Calu3 (cell line): ENCODE results near the gene CHPF. TPM values are rescaled to one million over a fixed set of nuclear protein-coding genes. Genes with fewer than 3 reads are reported as not detected.

Experiments
- BruUV-seq: library from RNA; stranded (reverse); fragments of 400-500 nt; replicated peaks from 2 replicates; lab custom pipeline; 2021; lab: Mats Ljungman, UMichigan
- CTCF ChIA-PET: fragments of 300-600 bp; sonication (Branson Sonifier 250); formaldehyde crosslinking; loops from one replicate; lab custom pipeline; 2022; ENCODE audit warnings: antibody characterized with exemption; lab: Charles Lee
- DNase-seq: peaks from one replicate; pipeline ENCODE4 v3.0.0; 2022
- H3K27ac Mint-ChIP-seq: one replicate; pipeline ENCODE4 v1.8.0; 2022; ENCODE audit warnings: mixed read lengths; ENCODE audit not compliant: unreplicated experiment
- H3K27me3 Mint-ChIP-seq: one replicate; pipeline ENCODE4 v1.8.0; 2022; ENCODE audit warnings: mixed read lengths; ENCODE audit not compliant: unreplicated experiment
- H3K36me3 Mint-ChIP-seq: one replicate; pipeline ENCODE4 v1.8.0; 2022; ENCODE audit warnings: mild to moderate bottlenecking, moderate library complexity, mixed read lengths; ENCODE audit not compliant: insufficient read depth, unreplicated experiment
- H3K4me1 Mint-ChIP-seq: one replicate; pipeline ENCODE4 v1.8.0; 2022; ENCODE audit warnings: mild to moderate bottlenecking, low read depth, mixed read lengths; ENCODE audit not compliant: unreplicated experiment
- H3K4me3 Mint-ChIP-seq: one replicate; pipeline ENCODE4 v1.8.0; 2022; ENCODE audit warnings: mild to moderate bottlenecking, low read depth, moderate library complexity, mixed read lengths; ENCODE audit not compliant: unreplicated experiment
- H3K9me3 Mint-ChIP-seq: one replicate; pipeline ENCODE4 v1.8.0; 2022; ENCODE audit warnings: low read depth, mixed read lengths; ENCODE audit not compliant: unreplicated experiment
- CTCF ChIP-seq: fragments of 200-600 bp; IDR thresholded peaks from one replicate; pipeline ENCODE4 v1.8.0; 2022; ENCODE audit warnings: antibody characterized with exemption; ENCODE audit not compliant: unreplicated experiment
- intact Hi-C: fragments of 100-400 bp; cut with micrococcal nuclease; formaldehyde crosslinking; loops from one replicate; pipeline ENCODE4 v1.10.0; 2022; ENCODE audit not compliant: unreplicated experiment
- total RNA-seq: library from RNA; stranded (reverse); gene quantifications from 2 replicates; pipeline ENCODE4 v1.2.3, GENCODE V29; 2022

CHPF gene
- total RNA-seq, 1 experiment from 2014 or later = 141 TPM

DNA sequence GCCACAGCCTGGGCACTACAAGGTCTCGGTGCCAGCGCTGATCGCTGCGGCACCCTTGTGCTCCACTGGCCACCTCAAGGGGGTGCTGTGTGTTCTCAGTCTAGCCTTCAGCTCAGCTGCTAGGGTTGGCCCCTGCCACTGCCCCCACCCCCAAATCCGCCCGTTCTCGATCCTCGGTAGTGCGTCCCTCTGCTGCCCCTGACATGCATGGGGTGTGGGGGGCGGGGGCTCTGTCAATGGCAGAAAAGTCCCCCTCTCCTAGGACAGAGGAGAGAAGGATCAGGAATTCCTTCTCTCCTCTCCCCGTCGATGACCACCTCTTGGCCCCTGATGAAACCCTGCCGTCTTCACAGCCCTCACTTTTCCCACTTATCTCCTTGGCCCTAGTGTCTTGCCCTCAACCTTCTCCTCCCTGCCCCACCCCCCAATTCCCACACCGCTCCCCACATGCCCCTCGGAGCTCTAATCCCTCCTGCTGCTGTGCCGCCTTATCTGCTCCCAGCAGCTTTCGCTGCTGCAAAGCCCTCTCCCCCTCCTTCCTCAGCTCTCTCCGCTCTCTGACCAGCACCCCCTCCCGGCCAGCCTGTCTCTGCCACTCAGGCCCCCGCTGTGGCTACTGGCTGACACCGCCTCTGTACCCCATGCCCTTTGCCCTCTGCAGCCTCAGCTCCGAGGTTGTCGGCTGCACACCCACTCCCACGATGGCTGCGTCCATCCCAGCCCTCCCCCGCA is 33.7 kb downstream of the CHPF start:
- H3K4me1 Mint-ChIP-seq = peaks cover 29% of the 10 kb centered on the region
- H3K9me3 Mint-ChIP-seq = no peaks in the 10 kb centered on the region
- TF ChIP-seq CTCF = peak; percentile 72
- CTCF ChIA-PET = interaction anchor here (0.6 to 3.9 kb wide), 15 partner anchors 10 to 122 kb away, joined by 3 to 35 read pairs (median 5); partner anchors contain the start of genes DNPEP and GMPPA
- H3K36me3 Mint-ChIP-seq = peaks cover 38% of the 10 kb centered on the region
- BruUV-seq = TSS peak; percentile 46
- DNase-seq = peak; percentile 79
- H3K27me3 Mint-ChIP-seq = peaks cover 59% of the 10 kb centered on the region
- intact Hi-C loops = no loop called here
- H3K4me3 Mint-ChIP-seq = peak overlapping the region; percentile 79
- peak overlapping the region; percentile 72 for H3K27ac Mint-ChIP-seq

GRCh38 chr2:219508971-219509779 is 34.4 kb downstream of the CHPF start:
- BruUV-seq = no TSS peak
- CTCF ChIA-PET = interaction anchor here (1.0 to 3.9 kb wide), 11 partner anchors 10 to 50 kb away, joined by 3 to 35 read pairs (median 8); partner anchors contain the start of gene GMPPA
- Mint-ChIP-seq H3K36me3 (peaks cover 38% of the 10 kb centered on the region), H3K4me3 (peak overlapping the region; percentile 79), H3K9me3 (no peaks in the 10 kb centered on the region), H3K27ac (peak overlapping the region; percentile 72), H3K27me3 (peaks cover 52% of the 10 kb centered on the region), H3K4me1 (peaks cover 25% of the 10 kb centered on the region)
- TF ChIP-seq CTCF = no peak
- intact Hi-C loops = no loop called here
- DNase-seq = no peak

GRCh38 chr2:219508444-219508734 is 35.2 kb downstream of the CHPF start:
- CTCF ChIA-PET = interaction anchor here (0.8 to 3.9 kb wide), 2 partner anchors 10 to 13 kb away, joined by 3 to 35 read pairs; partner anchors contain the start of gene GMPPA

More at GRCh38 chr2:219508444-219508734, 35.2 kb downstream of the CHPF start:
- Mint-ChIP-seq H3K4me3 (no peak overlapping the region), H3K36me3 (peaks cover 32% of the 10 kb centered on the region), H3K27me3 (peaks cover 44% of the 10 kb centered on the region), H3K27ac (no peak overlapping the region), H3K9me3 (no peaks in the 10 kb centered on the region), H3K4me1 (peaks cover 17% of the 10 kb centered on the region)
- no TSS peak for BruUV-seq
- no peak for DNase-seq
- TF ChIP-seq CTCF = no peak
- intact Hi-C loops = no loop called here
